HG03571 (cell line): ENCODE results near the gene ADPRS.

Experiments used
- ATAC-seq: cut with Tn5 transposase; IDR thresholded peaks from one replicate; pipeline ENCODE4 v1.9.1; 2021; ENCODE audit not compliant: unreplicated experiment

ADPRS gene

DNA sequence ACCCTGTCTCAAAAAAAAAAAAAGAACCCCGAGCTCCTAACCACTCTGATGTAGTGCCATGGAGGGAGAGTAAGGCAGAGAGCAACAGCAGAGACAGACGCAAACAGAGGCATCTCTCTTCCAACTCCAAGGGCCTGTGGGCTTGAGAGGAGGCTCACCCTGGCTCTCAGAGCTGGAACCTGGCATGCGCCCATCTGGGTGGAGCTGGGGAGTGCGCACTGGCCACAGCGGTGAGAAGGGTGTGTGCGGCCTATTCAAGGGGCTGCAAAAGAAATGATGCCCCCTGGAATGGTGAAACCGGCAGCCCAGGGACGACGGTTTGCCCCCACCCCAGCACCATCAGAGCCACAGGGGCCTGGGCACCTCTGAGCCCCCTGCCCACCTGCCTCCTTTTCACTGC, 18.7 kb downstream of the ADPRS start:
- ATAC-seq, result no peak

DNA sequence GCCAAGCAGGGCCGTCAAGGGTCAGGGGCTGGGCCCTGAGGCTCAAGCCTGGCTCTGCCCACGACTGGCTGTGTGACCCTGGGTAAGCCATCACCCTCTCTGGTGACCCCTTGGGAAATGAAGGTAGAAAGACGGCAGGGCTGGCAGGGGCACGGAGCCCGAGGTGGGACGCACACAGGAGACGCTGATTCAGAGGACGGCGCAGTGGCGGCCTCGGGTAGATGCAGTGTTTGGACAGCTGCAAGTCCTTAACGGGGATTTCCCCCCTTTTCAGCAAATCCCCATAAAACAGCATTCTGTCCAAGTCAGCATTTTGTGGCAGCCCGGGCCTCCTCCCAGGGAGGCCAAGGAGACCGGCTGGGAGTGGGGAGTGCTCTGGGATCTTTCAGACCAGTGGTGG, 19.6 kb downstream of the ADPRS start:
- ATAC-seq, result no peak

DNA sequence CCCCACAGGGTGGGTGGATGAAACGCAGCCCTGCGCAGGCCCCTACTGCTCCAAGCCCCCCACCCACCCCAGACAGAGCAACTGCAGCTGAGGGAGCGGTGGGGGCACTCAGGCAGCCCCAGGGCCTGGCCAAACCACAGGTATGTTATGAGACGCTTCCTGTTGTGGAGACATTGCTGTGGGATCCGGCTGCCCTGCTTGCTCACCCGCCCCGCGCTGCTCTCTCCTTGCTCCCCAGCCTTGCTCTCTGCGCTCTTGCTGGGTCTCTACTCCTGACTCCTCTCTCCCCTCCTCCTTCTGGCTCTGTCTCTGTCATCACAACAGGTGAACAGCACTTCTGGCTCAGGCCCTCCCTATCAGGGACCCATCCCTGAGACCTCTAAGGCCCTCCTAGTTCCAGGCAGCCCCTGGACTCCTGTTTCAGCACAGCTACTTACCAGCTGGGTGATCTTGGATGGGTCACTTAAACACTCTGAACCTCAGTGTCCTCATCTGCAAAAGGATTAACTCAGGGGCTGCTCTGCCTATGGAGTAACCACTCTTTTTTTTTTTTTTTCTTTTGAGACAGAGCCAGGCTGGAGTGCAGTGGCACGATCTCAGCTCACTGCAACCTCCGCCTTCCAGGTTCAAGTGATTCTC, 20.5 kb downstream of the ADPRS start:
- no peak for ATAC-seq

DNA sequence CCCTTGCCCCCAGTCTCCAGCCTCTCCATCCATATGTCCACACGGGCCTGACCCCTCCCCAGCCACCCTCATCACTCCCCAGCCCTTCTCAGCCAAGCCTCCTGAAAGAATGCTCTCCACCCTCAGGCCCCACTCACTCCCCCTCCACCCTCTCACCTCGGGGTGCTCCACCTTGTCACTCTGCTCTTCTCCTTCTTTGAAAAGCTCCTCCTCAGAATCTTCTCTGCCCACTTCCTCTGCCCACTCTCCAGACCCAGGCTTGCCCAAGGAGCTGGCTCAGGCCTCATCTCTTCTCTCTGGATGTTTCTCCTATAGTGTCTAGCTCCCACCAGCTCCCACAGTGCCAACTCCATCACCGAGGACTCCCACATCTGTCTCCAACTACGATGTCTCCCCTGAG, 22.5 kb downstream of the ADPRS start:
- ATAC-seq, result no peak

DNA sequence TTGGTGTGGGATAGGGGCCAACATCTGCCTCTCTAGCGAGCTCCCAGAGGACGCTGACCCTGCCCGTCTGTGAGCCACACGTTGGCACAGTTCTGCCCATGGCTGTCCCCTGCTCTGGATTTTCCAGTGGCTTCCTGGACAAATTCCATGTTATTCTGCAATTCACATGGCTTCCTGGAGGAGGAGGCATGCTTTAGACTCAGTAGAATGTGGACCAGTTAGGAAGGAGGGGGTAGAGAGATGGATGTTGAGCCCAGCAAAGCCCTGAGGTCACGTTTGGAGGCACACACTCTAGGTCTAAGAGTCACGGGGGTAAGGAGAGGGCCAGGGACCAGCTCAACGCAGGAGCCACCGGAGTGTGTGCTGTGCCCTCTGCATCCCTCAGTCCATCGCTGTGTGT, 24.1 kb downstream of the ADPRS start:
- no peak for ATAC-seq

DNA sequence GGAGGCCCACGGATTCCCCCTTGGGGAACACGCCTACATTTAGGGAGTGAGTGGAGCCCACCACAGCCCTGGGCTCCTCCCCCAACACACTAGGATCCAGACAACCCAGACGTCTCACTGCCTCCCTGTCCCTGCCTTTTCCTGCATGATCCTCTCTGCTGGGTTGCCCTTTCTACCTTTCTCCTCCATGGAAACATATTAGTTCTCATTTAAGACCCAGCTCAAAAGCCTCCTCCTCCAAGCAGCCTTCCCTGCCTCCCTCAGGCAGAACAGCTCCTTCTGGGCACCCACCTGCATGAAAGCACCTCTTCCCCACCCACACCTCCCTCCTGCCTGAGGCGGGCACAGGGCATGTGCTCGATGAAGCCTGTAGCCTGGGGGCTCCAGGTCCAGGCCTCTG, 25.7 kb downstream of the ADPRS start:
- no peak for ATAC-seq

DNA sequence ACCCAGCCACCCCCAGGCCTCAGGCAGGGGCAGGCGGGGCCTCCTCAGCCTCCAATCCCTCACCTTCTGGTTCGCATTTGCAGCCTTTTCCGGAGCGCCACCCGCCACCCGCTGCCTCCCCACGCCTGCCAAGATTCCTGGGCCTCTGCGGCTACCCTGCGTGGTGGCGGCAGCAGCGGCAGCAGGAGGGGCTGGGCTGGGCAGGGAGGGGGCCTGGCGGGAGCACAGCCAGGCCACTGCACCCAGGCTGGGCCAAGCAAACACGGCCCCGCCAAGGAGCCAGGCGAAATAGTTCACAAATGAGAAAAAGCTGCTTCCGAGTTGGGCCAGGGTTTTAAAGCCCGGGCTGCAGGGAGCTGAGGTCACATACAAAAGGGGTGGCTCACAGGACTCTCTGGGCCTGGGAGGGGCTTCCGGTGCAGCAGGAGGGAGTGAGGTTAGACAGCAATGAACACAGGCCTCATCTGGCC, 26.5 kb downstream of the ADPRS start:
- ATAC-seq, result no peak

DNA sequence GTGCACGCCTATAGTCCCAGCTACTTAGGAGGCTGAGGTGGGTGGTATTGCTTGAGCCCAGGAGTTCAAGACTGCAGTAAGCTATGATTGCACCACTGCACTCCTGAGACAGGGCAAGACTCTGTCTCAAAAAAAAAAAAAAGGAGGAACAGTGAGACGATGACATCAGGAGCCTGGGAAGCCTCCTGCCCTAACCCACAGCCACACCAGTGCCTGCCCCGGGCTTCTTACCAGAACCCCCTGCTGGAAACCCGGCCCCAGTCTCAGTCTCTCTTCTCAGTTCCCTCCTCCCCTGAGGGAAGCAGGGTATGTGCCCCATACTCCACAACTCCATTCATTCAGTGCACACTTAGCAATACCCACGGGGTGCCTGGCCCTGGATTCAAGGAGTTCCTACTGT, 27.2 kb downstream of the ADPRS start:
- no peak for ATAC-seq

DNA sequence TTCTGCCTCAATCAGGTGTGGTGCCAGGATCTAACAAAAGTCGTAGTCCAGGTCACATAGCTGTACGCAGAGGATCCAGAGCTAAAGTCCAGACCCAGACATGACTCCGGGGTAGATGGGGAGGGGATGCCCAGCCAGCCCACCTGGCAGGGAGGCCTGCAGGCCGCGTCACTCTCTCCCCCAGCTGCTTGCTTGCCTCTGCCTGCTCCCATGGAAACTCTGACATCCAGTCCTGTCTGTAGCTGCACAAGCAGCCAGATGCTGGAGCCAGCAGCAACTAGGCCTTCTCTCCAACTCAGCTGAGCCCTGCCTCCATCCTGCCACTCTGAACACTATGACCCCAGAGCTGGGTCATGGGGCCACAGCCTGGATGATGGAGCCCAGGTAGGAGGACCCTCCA, 28.2 kb downstream of the ADPRS start:
- no peak for ATAC-seq

DNA sequence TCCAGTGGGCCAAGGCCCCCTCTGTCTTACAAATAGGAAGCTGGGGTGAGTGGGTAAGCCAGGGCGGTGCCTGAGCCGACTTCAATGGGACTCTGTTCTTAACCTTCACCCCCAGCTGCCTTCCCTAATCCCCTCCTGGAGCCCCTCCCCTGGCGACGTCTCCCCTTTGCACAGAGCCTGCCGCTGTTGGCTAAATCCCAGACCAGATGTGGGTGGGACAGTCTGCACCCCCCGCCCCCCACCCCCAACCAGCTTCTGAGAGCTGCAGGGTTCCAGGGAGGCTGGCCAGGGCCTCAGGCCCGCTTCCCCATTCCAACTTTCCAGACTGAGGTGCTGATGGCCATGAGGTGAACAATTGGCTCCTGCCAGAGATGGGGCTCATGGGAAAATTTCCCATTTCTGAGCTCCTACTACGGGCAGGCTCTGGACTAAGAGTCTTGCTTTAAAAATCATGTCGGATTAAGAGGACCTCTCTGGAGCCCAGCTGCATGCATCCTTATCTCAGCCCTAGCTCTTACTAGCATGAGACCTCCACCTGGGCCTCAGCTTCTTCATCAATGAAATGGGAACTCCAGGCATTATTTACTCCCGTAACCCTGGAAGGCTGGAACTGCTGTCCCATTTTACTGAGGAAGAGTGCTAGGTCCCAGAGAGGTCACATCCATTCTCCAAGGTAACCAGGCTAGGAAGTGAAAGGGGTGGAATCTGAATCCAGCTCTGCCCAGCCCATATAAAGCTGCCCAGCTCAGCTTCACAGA, 29.9 kb downstream of the ADPRS start:
- no peak for ATAC-seq

DNA sequence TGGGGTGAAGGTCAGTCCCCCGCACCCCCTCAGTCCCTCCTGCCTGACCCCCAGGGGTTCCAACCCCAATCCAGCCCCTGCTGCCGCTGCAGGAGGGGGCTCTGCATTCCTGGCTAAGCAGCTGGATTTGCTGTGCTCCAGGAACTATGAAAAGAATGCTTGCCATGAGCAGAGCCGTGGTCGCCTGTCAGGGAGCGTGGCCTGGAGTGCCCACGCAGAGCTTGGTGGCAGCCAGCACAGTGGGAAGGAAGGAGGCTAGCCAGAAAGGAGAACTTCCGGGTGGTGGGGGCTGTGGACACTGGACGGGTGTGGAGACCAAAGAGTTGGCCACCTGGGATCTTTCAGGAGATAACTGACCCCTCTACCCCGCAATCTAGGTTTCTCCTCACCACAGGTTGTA, 30.8 kb downstream of the ADPRS start:
- ATAC-seq, result no peak

DNA sequence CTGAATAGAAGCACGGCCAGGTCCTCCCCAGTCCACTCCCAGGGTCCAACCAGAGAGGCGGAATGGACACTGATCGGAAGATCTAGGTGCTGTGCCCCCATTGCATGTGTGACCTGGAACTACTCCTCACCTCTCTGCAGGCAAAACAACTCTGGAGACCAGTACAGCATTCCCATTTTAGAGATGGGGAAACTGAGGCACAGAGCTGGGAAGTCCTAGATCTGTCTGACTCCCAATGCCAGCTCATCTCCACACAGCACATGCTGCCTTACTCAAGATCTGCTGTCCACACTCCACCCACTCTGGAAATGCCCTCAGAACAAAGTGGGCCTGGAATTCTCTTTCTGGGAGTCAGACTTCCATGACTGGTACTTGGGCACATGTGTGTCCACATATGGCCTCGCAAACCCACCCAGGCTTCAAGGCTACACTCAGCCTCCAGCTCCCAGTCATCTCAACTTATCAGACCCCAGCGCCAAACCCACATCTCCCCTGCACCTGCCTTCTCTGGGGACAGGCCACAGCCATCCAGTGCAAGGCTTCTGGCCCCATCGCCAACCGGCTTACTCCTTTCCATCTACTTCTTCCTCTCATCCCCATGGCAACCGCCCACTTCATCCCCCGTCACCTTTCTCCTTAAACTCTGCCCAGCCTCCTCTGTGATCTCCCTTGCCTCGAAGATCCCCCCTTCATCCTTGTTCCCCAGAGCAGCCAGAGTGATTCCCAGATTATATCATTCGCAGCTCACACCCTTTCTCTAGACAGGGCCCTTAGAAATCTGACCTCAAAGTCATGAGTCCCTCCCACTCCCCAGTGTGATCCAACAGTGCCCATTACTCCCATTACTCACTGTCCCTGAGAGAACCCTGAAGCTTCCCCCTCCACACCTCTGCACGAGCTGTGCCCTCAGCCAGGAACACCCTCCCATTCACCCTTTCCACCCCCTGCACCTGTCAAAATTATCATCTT, 33.7 kb downstream of the ADPRS start:
- no peak for ATAC-seq

DNA sequence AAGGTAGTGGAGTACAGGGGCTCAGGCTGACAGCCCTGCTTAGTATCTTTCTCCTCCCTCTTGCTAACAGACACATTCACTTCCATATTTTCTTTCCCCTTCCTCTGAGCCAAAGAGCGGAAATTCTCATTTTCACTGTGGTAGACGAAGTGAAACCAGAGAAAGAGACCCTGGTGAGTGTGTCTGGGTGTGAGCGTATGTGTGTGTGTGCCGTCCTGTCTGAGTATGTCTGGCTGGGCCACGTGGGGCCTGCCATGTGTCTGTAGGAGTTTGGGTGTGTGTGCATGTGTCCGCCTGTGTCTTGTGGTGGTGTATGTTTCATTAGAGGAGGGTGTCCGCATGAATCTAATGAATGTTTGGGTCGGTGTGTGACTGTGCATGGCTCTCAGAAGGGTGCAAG, 34.7 kb downstream of the ADPRS start:
- ATAC-seq, result no peak

DNA sequence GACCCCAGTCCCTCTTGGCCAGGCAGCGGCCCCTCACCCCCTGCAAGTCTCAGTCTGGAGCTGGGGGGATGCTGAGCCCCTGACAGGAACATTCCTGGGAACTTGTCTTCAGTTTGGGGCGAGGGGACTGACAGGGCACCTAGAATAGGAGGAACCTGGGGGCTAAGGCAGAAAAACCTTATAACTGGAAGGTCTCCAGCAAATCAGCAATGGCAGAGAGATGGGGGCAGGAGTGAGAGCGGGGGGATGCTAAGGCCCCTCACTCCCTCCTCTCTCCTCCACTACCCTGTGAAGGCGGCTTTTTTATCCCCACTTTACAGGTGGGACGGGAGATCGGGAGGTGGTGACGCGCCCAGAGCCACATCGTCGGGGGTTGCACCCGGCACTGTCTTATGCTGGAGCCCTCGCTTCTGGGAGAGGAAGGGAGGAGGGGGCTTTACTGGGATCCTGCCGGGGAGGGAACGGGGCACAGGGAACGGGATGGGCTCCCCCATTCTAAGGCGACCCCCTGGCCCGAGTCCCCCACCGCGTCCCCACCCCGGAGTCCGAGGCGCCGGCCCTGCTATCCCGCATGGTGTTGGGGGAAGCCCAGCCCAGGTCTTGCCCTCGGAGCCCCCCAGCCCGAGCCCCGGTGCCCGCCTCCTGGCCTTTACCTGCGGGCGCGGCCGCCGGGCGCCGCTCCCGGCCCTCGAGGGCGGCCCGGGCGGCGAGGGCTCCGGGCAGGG, 35.9 kb downstream of the ADPRS start:
- ATAC-seq, result no peak

DNA sequence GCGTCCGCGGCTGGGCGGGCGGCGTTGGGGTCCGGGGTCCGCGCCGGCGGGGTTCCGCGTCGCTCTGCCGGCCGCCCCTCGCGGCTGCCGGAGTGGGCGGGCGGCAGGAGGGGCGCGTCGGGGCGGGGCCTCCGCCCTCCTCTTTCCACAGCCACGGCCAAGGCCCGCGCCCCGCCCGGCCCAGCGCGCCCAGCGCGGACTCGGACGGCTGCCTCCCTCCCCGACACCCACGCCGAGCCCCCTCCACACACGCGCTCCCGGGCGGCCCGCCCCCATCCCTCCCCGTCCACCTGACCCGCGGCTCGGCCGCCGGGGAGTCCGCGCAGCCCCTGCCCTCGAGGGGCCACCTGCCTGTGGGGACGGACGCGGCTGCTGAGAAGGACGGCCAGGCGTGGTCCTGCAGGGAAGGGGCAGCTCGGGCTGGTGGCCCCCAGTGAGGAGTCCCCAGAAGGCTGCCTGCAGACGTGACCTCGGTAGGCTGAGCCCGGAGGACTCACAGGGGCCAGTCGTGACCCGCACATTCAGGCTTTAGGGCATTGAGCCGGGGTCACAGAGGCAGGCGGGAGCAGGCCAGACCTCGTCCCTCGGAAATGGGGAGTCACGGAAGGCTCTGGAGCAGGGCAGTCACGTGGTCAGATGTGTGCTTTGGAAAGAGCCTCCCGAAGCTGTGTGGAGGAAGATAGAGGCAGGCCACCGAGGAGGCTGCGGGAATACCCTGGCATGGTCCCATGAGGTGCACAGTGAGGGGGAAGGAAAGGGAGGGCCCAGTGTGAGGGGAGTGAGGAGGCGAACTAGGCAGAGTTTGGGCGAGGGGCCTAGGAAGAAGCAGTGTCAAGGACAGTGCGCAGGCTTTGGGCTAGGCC, 36.7 kb downstream of the ADPRS start, which contains the start of gene COL8A2:
Gene COL8A2, minus strand, starts transcription at position 94 of the 863 bp plus-strand sequence. CDS start 24,980 bp downstream, outside the sequence.
- no peak for ATAC-seq

DNA sequence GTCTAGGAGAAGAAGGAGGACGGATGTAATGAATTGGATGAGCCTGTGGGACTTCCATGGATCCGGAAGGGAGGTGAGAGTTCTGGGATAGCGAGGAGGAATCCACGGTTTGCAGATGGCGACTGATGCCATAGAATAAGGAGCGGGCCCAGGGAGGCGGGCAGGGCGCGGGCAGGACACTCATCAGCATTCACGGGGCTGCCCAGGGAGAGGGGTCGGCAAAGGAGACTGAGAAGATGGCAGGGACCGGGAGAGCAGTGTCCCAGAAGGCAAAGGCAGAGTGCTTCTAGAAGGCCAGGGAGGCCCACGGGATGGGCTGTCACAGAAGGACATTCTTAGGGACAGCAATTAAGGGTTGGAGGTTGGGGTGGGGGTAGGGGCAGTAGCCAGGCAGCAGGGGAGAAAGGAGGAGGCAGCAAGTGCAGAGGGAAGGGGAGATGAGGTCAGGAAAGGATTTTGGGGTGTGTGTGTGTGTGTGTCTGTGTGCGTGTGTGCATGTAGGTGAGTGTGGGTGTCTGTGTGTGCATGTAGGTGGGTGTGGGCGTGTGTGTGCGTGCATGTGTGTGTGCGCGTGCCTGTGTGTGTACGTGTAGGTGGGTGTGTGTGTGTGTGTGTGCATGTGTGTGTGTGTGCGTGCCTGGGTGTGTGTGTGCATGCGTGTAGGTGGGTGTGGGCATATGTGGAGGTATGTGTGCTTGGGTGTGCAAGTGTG, 37.5 kb downstream of the ADPRS start:
- no peak for ATAC-seq

DNA sequence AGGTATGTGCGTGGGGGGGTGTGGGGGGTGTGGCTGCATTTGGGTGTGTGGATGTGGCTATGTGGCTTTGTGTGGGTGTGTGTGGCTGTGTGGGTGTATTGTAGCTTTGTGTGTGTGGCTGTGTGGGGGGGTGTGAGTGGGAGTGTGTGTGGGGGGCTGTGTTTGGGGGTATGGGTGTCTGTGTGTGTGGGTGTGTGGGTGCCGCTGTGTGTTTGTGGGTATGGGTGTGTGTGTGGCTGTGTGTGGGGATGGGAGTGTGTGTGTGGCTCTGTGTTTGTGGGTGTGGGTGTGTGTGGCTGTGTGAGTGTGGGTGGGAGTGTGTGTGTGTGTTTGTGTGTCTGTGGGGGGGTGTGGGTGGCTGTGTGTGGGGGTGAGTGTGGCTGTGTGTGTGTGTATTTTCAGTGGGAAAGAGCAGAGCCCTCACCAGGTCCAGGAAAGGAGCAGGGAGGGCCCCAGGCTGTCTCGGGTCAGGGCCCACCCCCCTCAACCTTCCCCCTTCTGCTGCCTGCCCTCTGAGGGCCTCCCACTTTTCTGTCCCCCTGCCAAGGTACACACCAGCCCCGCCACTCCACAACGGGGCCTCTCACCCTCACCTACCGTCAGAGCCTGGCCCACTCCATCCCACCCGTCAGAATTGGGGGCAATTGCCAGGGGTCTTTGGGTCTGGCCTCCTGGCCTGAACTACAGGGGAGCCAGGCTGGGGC, 38.3 kb downstream of the ADPRS start:
- no peak for ATAC-seq

DNA sequence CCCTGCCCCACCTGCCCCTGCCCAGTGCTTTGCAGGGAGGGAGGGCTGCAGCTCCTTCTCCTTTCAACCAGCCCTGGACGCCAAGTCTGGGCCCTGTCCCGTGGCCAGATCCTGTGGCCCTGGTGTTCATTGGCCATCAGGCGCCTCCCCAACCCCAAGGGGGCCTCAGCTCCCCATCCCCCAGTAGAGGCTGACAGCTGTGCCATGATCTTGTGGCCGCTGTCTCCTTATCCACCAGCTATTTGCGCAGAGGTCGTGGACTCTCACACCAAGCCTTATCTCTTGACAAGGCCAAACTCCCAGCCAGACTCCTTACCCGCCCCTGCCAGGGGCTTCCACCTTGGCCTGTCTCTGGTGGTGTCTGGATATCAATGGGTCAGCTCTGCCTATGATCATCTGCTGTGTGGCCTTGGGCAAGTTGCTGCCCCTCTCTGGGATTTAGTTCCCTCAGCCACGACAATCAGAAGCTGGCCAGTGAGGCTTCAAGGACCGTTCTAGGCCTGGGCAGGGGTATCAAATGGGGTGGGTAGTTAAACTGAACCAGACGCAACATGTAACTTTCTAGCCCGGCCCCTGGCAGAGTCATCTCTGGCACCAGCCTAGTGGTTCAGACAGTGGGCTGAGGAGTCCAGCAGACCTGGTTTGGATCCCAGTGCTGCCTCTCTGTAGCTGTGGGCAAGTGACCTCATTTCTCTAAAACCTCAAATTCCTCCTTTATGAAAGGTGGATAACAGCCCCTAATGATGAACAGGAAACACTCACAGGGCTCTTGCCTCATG, 39.6 kb downstream of the ADPRS start:
- no peak for ATAC-seq
